NT2/D1 (cell line): Measurements from ENCODE around the gene KITLG.

Experiments used
- YY1 ChIP-seq: IDR thresholded peaks from 2 replicates; pipeline ENCODE4 v1.6.1; 2011; ENCODE audit not compliant: insufficient read length, insufficient read depth
- ZNF274 ChIP-seq: IDR thresholded peaks from 2 replicates; pipeline ENCODE4 v1.6.1; 2011; ENCODE audit warnings: mild to moderate bottlenecking, low read depth, low read length

DNA sequence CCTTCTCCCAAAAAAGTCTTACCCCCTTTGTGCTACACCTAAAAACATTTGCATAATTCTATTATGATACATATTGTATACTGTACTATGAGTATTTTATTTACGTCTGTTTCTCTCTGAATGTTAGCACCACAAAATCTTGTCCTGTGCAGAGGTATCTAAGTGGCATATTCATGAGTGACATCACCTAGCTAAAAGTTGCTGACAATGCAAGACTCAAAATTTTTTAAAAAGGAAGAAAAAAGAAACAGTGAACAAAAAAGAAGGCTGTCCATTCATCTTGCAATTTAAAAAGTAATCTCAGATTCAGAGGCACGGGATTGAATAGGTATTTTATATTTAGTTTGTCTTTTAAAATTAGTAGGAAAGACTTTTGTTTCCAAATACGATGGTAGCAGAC is 69.4 kb downstream of the KITLG start:
- TF ChIP-seq YY1 (no peak), ZNF274 (no peak)
